B cell (primary cell): ENCODE results near the gene RPS6KA4. TPM values are rescaled to one million over a fixed set of nuclear protein-coding genes. Genes with fewer than 3 reads are reported as not detected.

Experiments used
- ATAC-seq: fragments of 200-7000 bp; cut with Tn5 transposase; one replicate; pipeline ENCODE4 v1.10.0; 2021; ENCODE audit warnings: low read depth, mild to moderate bottlenecking, moderate number of reproducible peaks, moderate library complexity
- CTCF ChIA-PET: fragments of 350-600 bp; sonication (Branson Sonifier 250); formaldehyde crosslinking; loops from one replicate; lab custom pipeline; 2021; ENCODE audit warnings: antibody characterized with exemption, inconsistent platforms; lab: Charles Lee
- POLR2A ChIA-PET: fragments of 350-600 bp; sonication (Branson Sonifier 250); formaldehyde crosslinking; loops from one replicate; lab custom pipeline; 2021; ENCODE audit warnings: antibody characterized with exemption; lab: Charles Lee
- DNase-seq: peaks from one replicate; pipeline ENCODE4 v3.0.0; 2013
- H2AFZ ChIP-seq: 2 replicates; pipeline ENCODE4 v1.6.1; 2012; ENCODE audit warnings: mild to moderate bottlenecking, low read depth, low read length; ENCODE audit not compliant: insufficient read depth, poor library complexity, severe bottlenecking
- H3K27ac ChIP-seq, 2 donors: 1 replicate in 1 of 2; 2 replicates in 1 of 2; pipeline ENCODE4 v1.5.1; 2012 to 2013; ENCODE audit warnings: low read length in 2 of 2, mild to moderate bottlenecking in 2 of 2, moderate library complexity in 1 of 2
- H3K27me3 ChIP-seq, 4 experiments: fragments of 200-600 bp in 1 of 4; sonication (generic) in 1 of 4; replicated peaks in 1 of 4; 1 replicate in 2 of 4; 2 replicates in 2 of 4; pipeline versions ENCODE4 v1.6.1 to v1.7.0; 2013 to 2016; ENCODE audit warnings: low read length in 3 of 4, mild to moderate bottlenecking in 2 of 4, mixed read lengths in 1 of 4, moderate library complexity in 1 of 4; ENCODE audit not compliant: insufficient read depth in 4 of 4, control insufficient read depth in 3 of 4; ENCODE audit errors: control extremely low read depth in 1 of 4
- H3K36me3 ChIP-seq, 2 experiments: replicated peaks in 1 of 2; 1 replicate in 1 of 2; 2 replicates in 1 of 2; pipeline versions ENCODE4 v1.6.1 to v1.7.1; 2013; ENCODE audit warnings: low read length in 1 of 2; ENCODE audit not compliant: insufficient read depth in 2 of 2, control insufficient read depth in 1 of 2; ENCODE audit errors: control extremely low read depth in 1 of 2, extremely low read depth in 1 of 2
- H3K4me1 ChIP-seq, 2 donors: fragments of 200-600 bp in 1 of 2; sonication (generic) in 1 of 2; 1 replicate in 1 of 2; 2 replicates in 1 of 2; pipeline versions ENCODE4 v1.5.1 to v1.6.1; 2013 to 2017; ENCODE audit warnings: low read length in 2 of 2; ENCODE audit not compliant: control insufficient read depth in 2 of 2, insufficient read depth in 2 of 2
- H3K4me2 ChIP-seq: replicated peaks from 2 replicates; pipeline ENCODE3; 2012; ENCODE audit warnings: mild to moderate bottlenecking, low read depth, low read length; ENCODE audit not compliant: poor library complexity, severe bottlenecking
- H3K4me3 ChIP-seq, 5 experiments: fragments of 200-600 bp in 1 of 5; sonication (generic) in 1 of 5; 1 replicate in 3 of 5; 2 replicates in 2 of 5; pipeline versions ENCODE4 v1.5.1 to v1.7.0; 2011 to 2016; ENCODE audit warnings: low read length in 4 of 5, mild to moderate bottlenecking in 4 of 5, low read depth in 2 of 5, control low read depth in 1 of 5, moderate library complexity in 1 of 5; ENCODE audit not compliant: insufficient read depth in 1 of 5; ENCODE audit errors: control extremely low read depth in 1 of 5, extremely low read depth in 1 of 5
- H3K79me2 ChIP-seq: fragments of 200-600 bp; sonication (generic); one replicate; pipeline ENCODE4 v1.6.0; 2016; ENCODE audit warnings: low read length; ENCODE audit not compliant: control insufficient read depth, insufficient read depth
- H3K9ac ChIP-seq: fragments of 200-600 bp; sonication (generic); 2 replicates; pipeline ENCODE4 v1.6.1; 2017; ENCODE audit warnings: mild to moderate bottlenecking, low read length, moderate library complexity
- H3K9me3 ChIP-seq, 3 donors: one replicate each; pipeline versions ENCODE4 v1.6.1 to v1.7.1; 2013; ENCODE audit warnings: low read length in 2 of 3; ENCODE audit not compliant: control insufficient read depth in 2 of 3, insufficient read depth in 1 of 3; ENCODE audit errors: control extremely low read depth in 1 of 3
- H4K20me1 ChIP-seq: 2 replicates; pipeline ENCODE4 v1.6.0; 2012; ENCODE audit warnings: mild to moderate bottlenecking, low read length; ENCODE audit not compliant: insufficient read depth, control insufficient read depth, poor library complexity, severe bottlenecking
- H3K27ac Mint-ChIP-seq: one replicate; pipeline ENCODE4 v1.8.0; 2021; ENCODE audit warnings: mixed read lengths
- H3K27me3 Mint-ChIP-seq: one replicate; pipeline ENCODE4 v1.8.0; 2021; ENCODE audit warnings: mixed read lengths
- H3K4me1 Mint-ChIP-seq: one replicate; pipeline ENCODE4 v1.8.0; 2021; ENCODE audit warnings: mixed read lengths
- H3K4me3 Mint-ChIP-seq: one replicate; pipeline ENCODE4 v1.8.0; 2021; ENCODE audit warnings: mixed read lengths
- H3K9me3 Mint-ChIP-seq: one replicate; pipeline ENCODE4 v1.8.0; 2022; ENCODE audit warnings: mixed read lengths; ENCODE audit not compliant: insufficient read depth
- CTCF ChIP-seq: fragments of 200-600 bp; IDR thresholded peaks from one replicate; pipeline ENCODE4 v1.8.0; 2022; ENCODE audit warnings: antibody characterized with exemption, mild to moderate bottlenecking
- EZH2 ChIP-seq: IDR thresholded peaks from 2 replicates; pipeline ENCODE4 v1.6.1; 2012; ENCODE audit warnings: borderline replicate concordance, low read depth, mild to moderate bottlenecking, moderate library complexity, low read length; ENCODE audit not compliant: insufficient read depth, poor library complexity, severe bottlenecking
- WGBS: methylation state at CpG from one replicate; pipeline ENCODE4 v1.1.5; 2013; ENCODE audit warnings: missing lambda C conversion rate; ENCODE audit not compliant: insufficient coverage; 5-methylcytosine and 5-hydroxymethylcytosine counted together
- intact Hi-C: fragments of 100-400 bp; cut with micrococcal nuclease; formaldehyde crosslinking; loops from one replicate; pipeline ENCODE4 v1.10.0; 2022
- polyA plus RNA-seq: library from polyadenylated mRNA; depleted of rRNA; stranded (reverse); fragments of >200 nt; gene quantifications from 2 replicates; pipeline ENCODE4 v1.2.3, GENCODE V29; 2012
- total RNA-seq, 2 donors: library from RNA; stranded (reverse); fragments of 120-200 nt in 1 of 2; gene quantifications; 1 replicate in 1 of 2; 2 replicates in 1 of 2; pipeline versions ENCODE4 v1.2.3 to v1.2.4, GENCODE V29; 2013 to 2022

RPS6KA4 gene
- total and polyA plus RNA-seq, 2 donors (not counting 1 experiment from before 2014, with no cell fraction given), result 22.6 to 32.5 TPM

- H3K79me2 ChIP-seq, result no peaks in the 10 kb centered on the region
- no peak overlapping the region for H3K4me2 ChIP-seq
- Mint-ChIP-seq H3K9me3 (no peaks in the 10 kb centered on the region), H3K27me3 (peaks cover 21% of the 10 kb centered on the region), H3K4me1 (peaks cover 3% of the 10 kb centered on the region), H3K4me3 (no peak overlapping the region), H3K27ac (no peak overlapping the region)
- TF ChIP-seq CTCF (no peak), EZH2 (no peak)
- no peak overlapping the region for H3K27ac ChIP-seq
- H3K9ac ChIP-seq, result no peak overlapping the region
- H3K36me3 ChIP-seq, result no peaks in the 10 kb centered on the region
- H3K27me3 ChIP-seq, result peaks cover 0 to 15% (median 5%) of the 10 kb centered on the region in 4 experiments
- H2AFZ ChIP-seq, result no peak overlapping the region
- intact Hi-C loops, result no loop called here
- no peaks in the 10 kb centered on the region for H3K4me1 ChIP-seq
- no peaks in the 10 kb centered on the region for H4K20me1 ChIP-seq
- ChIA-PET POLR2A (no interaction called here), CTCF (no interaction called here)
- DNase-seq (no peak), ATAC-seq (no peak)
- H3K4me3 ChIP-seq, result no peak overlapping the region
- WGBS, result 62% methylated on average over 14 of the region's 16 CpGs
- peaks cover 0 to under 1% (median 0%) of the 10 kb centered on the region in 3 donors for H3K9me3 ChIP-seq
Measured at GRCh38 chr11:64409707-64410403, 50.9 kb downstream of the RPS6KA4 start.

GRCh38 chr11:64410404-64410734, 51.4 kb downstream of the RPS6KA4 start:
- Histone ChIP-seq H3K27ac (no peak overlapping the region), H4K20me1 (no peaks in the 10 kb centered on the region), H3K9ac (no peak overlapping the region), H3K4me3 (no peak overlapping the region), H2AFZ (no peak overlapping the region), H3K4me2 (no peak overlapping the region), H3K27me3 (peaks cover 0 to 15% (median 5%) of the 10 kb centered on the region in 4 experiments), H3K79me2 (no peaks in the 10 kb centered on the region), H3K4me1 (no peaks in the 10 kb centered on the region), H3K9me3 (peaks cover 0 to 5% (median 0%) of the 10 kb centered on the region in 3 donors), H3K36me3 (no peaks in the 10 kb centered on the region)
- TF ChIP-seq EZH2 (no peak), CTCF (no peak)
- Mint-ChIP-seq H3K4me3 (no peak overlapping the region), H3K27ac (no peak overlapping the region), H3K4me1 (peaks cover 3% of the 10 kb centered on the region), H3K27me3 (peaks cover 21% of the 10 kb centered on the region), H3K9me3 (no peaks in the 10 kb centered on the region)
- 70% methylated on average over 3 of the region's 7 CpGs for WGBS
- no peak for ATAC-seq
- no peak for DNase-seq
- intact Hi-C loops, result no loop called here
- ChIA-PET CTCF (no interaction called here), POLR2A (no interaction called here)
